Measurements from ENCODE around the gene PMPCA.

Gene PMPCA

GRCh38 chr9:136441681-136442245 lies 31.3 kb downstream of the PMPCA start:
- H3K4me1 ChIP-seq (ENCODE audit: insufficient read depth, low read length, poor library complexity, severe bottlenecking): peaks cover 22% of the 10 kb centered on the region
- H3K9me3 ChIP-seq (ENCODE audit: insufficient read depth, low read depth, low read length): no peaks in the 10 kb centered on the region
- H3F3A ChIP-seq (ENCODE audit: low read depth): no peaks in the 10 kb centered on the region
- H3K9ac ChIP-seq (ENCODE audit: low read depth, low read length, poor library complexity, severe bottlenecking): no peak overlapping the region
- TF ChIP-seq EZH2phosphoT487 (IDR thresholded peaks at IDR 0.05; ENCODE audit: borderline replicate concordance) (no peak), CTCF (conservative IDR thresholded peaks at IDR 0.05; ENCODE audit: low read length) (no peak)
- no peak overlapping the region for H3K4me2 ChIP-seq (ENCODE audit: low read depth, low read length, poor library complexity, severe bottlenecking)
- peaks cover 28% of the 10 kb centered on the region for H3K79me2 ChIP-seq (ENCODE audit: insufficient read depth, low read length)
- H3K36me3 ChIP-seq (ENCODE audit: insufficient read depth, low read length): peaks cover 45% of the 10 kb centered on the region; the same call in 1 of the 2 replicates
- H2AFZ ChIP-seq (ENCODE audit: low read length): no peak overlapping the region
- H3K4me3 ChIP-seq (ENCODE audit: low read length, poor library complexity, severe bottlenecking): no peak overlapping the region
- no peaks in the 10 kb centered on the region for H3K27me3 ChIP-seq (ENCODE audit: insufficient read depth, low read length, poor library complexity, severe bottlenecking)
- peaks cover 28% of the 10 kb centered on the region for H4K20me1 ChIP-seq (ENCODE audit: insufficient read depth, low read length, poor library complexity, severe bottlenecking)
- H3K9me2 ChIP-seq (replicated peaks; ENCODE audit: low read depth, low read length): no peaks in the 10 kb centered on the region

GRCh38 chr9:136442265-136442664 lies 31.8 kb downstream of the PMPCA start:
- Histone ChIP-seq H3K4me2 (ENCODE audit: low read depth, low read length, poor library complexity, severe bottlenecking) (no peak overlapping the region), H3K9ac (ENCODE audit: low read depth, low read length, poor library complexity, severe bottlenecking) (no peak overlapping the region), H3K4me3 (ENCODE audit: low read length, poor library complexity, severe bottlenecking) (no peak overlapping the region), H3K27me3 (ENCODE audit: insufficient read depth, low read length, poor library complexity, severe bottlenecking) (no peaks in the 10 kb centered on the region), H3K4me1 (ENCODE audit: insufficient read depth, low read length, poor library complexity, severe bottlenecking) (peaks cover 17% of the 10 kb centered on the region), H4K20me1 (ENCODE audit: insufficient read depth, low read length, poor library complexity, severe bottlenecking) (peaks cover 23% of the 10 kb centered on the region), H3K9me3 (ENCODE audit: insufficient read depth, low read depth, low read length) (no peaks in the 10 kb centered on the region), H3K79me2 (ENCODE audit: insufficient read depth, low read length) (peaks cover 23% of the 10 kb centered on the region), H3F3A (ENCODE audit: low read depth) (no peaks in the 10 kb centered on the region), H2AFZ (ENCODE audit: low read length) (no peak overlapping the region), H3K36me3 (ENCODE audit: insufficient read depth, low read length) (peaks cover 50% of the 10 kb centered on the region; the same call in 1 of the 2 replicates), H3K9me2 (replicated peaks; ENCODE audit: low read depth, low read length) (no peaks in the 10 kb centered on the region)
- TF ChIP-seq EZH2phosphoT487 (IDR thresholded peaks at IDR 0.05; ENCODE audit: borderline replicate concordance) (no peak), CTCF (conservative IDR thresholded peaks at IDR 0.05; ENCODE audit: low read length) (no peak)

- H3K4me3 ChIP-seq (ENCODE audit: low read length, poor library complexity, severe bottlenecking): no peak overlapping the region
- H3K9me3 ChIP-seq (ENCODE audit: insufficient read depth, low read depth, low read length): no peaks in the 10 kb centered on the region
- peaks cover 15% of the 10 kb centered on the region for H3K79me2 ChIP-seq (ENCODE audit: insufficient read depth, low read length)
- no peak overlapping the region for H3K4me2 ChIP-seq (ENCODE audit: low read depth, low read length, poor library complexity, severe bottlenecking)
- no peaks in the 10 kb centered on the region for H3K9me2 ChIP-seq (replicated peaks; ENCODE audit: low read depth, low read length)
- H3K9ac ChIP-seq (ENCODE audit: low read depth, low read length, poor library complexity, severe bottlenecking): no peak overlapping the region
- peaks cover 9% of the 10 kb centered on the region for H3K4me1 ChIP-seq (ENCODE audit: insufficient read depth, low read length, poor library complexity, severe bottlenecking)
- no peak overlapping the region for H2AFZ ChIP-seq (ENCODE audit: low read length)
- no peaks in the 10 kb centered on the region for H3K27me3 ChIP-seq (ENCODE audit: insufficient read depth, low read length, poor library complexity, severe bottlenecking)
- H3K36me3 ChIP-seq (ENCODE audit: insufficient read depth, low read length): peaks cover 54% of the 10 kb centered on the region; the same call in 1 of the 2 replicates
- TF ChIP-seq EZH2phosphoT487 (IDR thresholded peaks at IDR 0.05; ENCODE audit: borderline replicate concordance) (no peak), CTCF (conservative IDR thresholded peaks at IDR 0.05; ENCODE audit: low read length) (no peak)
- no peaks in the 10 kb centered on the region for H3F3A ChIP-seq (ENCODE audit: low read depth)
- H4K20me1 ChIP-seq (ENCODE audit: insufficient read depth, low read length, poor library complexity, severe bottlenecking): peaks cover 15% of the 10 kb centered on the region
Measured at GRCh38 chr9:136443087-136443486, 32.6 kb downstream of the PMPCA start.

All from Loucy (cell line).